K562 (cell line): Measurements from ENCODE around the gene FIZ1. TPM values are rescaled to one million over a fixed set of nuclear protein-coding genes. Genes with fewer than 3 reads are reported as not detected.
A peak's percentile ranks its signal among the peaks of the same experiment; 100 is the strongest.

Experiments
- ARHGAP35 ChIP-seq: fragments of 450-650 bp; IDR thresholded peaks from 2 replicates; pipeline ENCODE4 v1.6.1; 2018; ENCODE audit not compliant: partially characterized antibody
- ARID1B ChIP-seq: fragments of 450-650 bp; IDR thresholded peaks from 2 replicates; pipeline ENCODE4 v1.6.1; 2016; ENCODE audit warnings: antibody characterized with exemption, mild to moderate bottlenecking, inconsistent platforms
- MTA3 ChIP-seq: fragments of 450-650 bp; formaldehyde crosslinking; IDR thresholded peaks from 2 replicates; pipeline ENCODE4 v1.6.1; 2017; ENCODE audit warnings: mild to moderate bottlenecking, borderline replicate concordance
- NUFIP1 ChIP-seq: fragments of 450-650 bp; IDR thresholded peaks from 2 replicates; pipeline ENCODE4 v1.6.1; 2018; ENCODE audit not compliant: partially characterized antibody
- RFX7 ChIP-seq: fragments of 250-450 bp; sonication (Bioruptor Pico); IDR thresholded peaks from 2 replicates; pipeline ENCODE4 v1.5.1; 2021; ENCODE audit warnings: mild to moderate bottlenecking
- SAFB2 ChIP-seq: fragments of 200-400 bp; formaldehyde crosslinking; IDR thresholded peaks from 2 replicates; pipeline ENCODE4 v1.6.1; 2018; ENCODE audit warnings: borderline replicate concordance, low read length, low read depth, moderate library complexity; ENCODE audit not compliant: severe bottlenecking
- polyA plus RNA-seq, 8 experiments: library from polyadenylated mRNA; depleted of rRNA in 4 of 8; stranded (reverse) in 5 of 8; unstranded in 3 of 8; fragments of >200 nt; fragmentation: Nextera tagmentation in 2 of 8; fragmentation: Illumina TruSeq in 1 of 8; extraction: Ambion mirVana in 2 of 8; extraction: Trizol in 1 of 8; gene quantifications; 2 replicates each; pipeline versions ENCODE4 v1.2.1 to v1.2.3, GENCODE V29; 2011 to 2014; ENCODE audit warnings: inconsistent platforms in 1 of 8, missing spikeins in 1 of 8
- total RNA-seq, 7 experiments: library from RNA; depleted of rRNA in 6 of 7; stranded (reverse); fragments of >200 nt in 6 of 7; fragmentation: Illumina TruSeq in 2 of 7; extraction: Trizol in 2 of 7; gene quantifications; 2 replicates each; pipeline versions ENCODE4 v1.2.1 to v1.2.3, GENCODE V29; 2011 to 2021; ENCODE audit warnings: low replicate concordance in 1 of 7
- TF ChIP-seq, protein P1 (sequence below): fragments of 450-650 bp; IDR thresholded peaks from 2 replicates; pipeline ENCODE4 v1.6.1; 2017; ENCODE audit warnings: antibody characterized with exemption, mild to moderate bottlenecking
- TF ChIP-seq, protein P2 (sequence below): fragments of 250-450 bp; sonication (Bioruptor Pico); IDR thresholded peaks from 2 replicates; pipeline ENCODE4 v1.8.0; 2021; ENCODE audit warnings: moderate library complexity, mild to moderate bottlenecking, inconsistent platforms
- TF ChIP-seq, protein P3 (sequence below): fragments of 450-650 bp; IDR thresholded peaks from 2 replicates; pipeline ENCODE4 v1.7.1; 2018; ENCODE audit warnings: mild to moderate bottlenecking, low read depth; ENCODE audit not compliant: partially characterized antibody
- TF ChIP-seq, protein P4 (sequence below): fragments of 250-450 bp; sonication (Bioruptor Pico); IDR thresholded peaks from 2 replicates; pipeline ENCODE4 v1.8.0; 2021; ENCODE audit warnings: mild to moderate bottlenecking, moderate library complexity
- TF ChIP-seq, protein P5 (sequence below): fragments of 250-450 bp; sonication (Bioruptor Pico); IDR thresholded peaks from 2 replicates; pipeline ENCODE4 v1.5.0; 2021
- TF ChIP-seq, protein P6 (sequence below): fragments of 150-350 bp; conservative IDR thresholded peaks from 2 replicates; pipeline ENCODE4 v1.6.1; 2014; ENCODE audit warnings: low read length

The FIZ1 gene
- total and polyA plus RNA-seq, 9 of the 15 experiments (the other 6 are each of a cell fraction or from before 2014, with no cell fraction given), result 0.79 to 17.5 (median 5.5) TPM

DNA sequence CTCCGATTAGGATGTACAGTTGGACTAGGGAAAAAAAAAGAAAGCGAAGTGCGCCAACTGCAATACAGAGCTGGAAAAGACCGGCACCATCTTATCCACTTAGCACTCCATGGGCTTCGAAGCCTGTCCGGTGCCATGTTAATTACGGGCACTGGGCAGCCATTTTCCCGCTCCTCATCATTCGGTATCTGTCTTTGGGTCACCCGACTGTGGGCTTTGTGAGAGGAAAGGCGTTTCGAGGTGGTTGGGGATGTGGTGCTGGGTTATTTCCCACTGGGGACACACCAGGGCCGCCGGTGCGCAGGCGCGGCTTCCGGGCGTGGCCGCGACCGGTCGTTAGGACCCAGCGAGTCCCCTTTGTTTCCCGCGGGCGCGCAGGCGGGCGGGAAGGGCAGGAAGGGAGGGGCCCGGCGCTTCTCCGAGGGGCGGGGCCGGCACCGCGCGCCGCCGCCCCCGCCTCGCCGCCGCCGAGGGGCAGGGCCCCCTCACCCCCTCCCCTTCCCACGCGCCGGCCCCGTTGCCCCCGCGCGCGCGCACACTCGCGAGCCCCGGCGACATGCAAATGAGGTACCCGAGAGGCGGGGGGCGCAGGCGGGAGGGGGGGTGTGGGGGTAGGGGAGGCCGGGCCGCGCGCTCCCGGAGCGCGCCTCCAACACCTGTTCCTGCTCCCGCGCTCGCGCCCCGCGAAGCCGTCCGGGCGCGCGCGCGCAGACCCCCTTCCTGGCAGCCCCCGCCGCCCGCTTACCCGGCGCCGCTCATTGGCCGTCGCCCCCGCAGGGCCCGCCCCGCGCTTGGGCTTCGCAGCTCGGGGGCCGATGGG, 735 bp upstream of the FIZ1 start, which contains the start of gene ZNF524 (continued):
- TF ChIP-seq, protein P1, sequence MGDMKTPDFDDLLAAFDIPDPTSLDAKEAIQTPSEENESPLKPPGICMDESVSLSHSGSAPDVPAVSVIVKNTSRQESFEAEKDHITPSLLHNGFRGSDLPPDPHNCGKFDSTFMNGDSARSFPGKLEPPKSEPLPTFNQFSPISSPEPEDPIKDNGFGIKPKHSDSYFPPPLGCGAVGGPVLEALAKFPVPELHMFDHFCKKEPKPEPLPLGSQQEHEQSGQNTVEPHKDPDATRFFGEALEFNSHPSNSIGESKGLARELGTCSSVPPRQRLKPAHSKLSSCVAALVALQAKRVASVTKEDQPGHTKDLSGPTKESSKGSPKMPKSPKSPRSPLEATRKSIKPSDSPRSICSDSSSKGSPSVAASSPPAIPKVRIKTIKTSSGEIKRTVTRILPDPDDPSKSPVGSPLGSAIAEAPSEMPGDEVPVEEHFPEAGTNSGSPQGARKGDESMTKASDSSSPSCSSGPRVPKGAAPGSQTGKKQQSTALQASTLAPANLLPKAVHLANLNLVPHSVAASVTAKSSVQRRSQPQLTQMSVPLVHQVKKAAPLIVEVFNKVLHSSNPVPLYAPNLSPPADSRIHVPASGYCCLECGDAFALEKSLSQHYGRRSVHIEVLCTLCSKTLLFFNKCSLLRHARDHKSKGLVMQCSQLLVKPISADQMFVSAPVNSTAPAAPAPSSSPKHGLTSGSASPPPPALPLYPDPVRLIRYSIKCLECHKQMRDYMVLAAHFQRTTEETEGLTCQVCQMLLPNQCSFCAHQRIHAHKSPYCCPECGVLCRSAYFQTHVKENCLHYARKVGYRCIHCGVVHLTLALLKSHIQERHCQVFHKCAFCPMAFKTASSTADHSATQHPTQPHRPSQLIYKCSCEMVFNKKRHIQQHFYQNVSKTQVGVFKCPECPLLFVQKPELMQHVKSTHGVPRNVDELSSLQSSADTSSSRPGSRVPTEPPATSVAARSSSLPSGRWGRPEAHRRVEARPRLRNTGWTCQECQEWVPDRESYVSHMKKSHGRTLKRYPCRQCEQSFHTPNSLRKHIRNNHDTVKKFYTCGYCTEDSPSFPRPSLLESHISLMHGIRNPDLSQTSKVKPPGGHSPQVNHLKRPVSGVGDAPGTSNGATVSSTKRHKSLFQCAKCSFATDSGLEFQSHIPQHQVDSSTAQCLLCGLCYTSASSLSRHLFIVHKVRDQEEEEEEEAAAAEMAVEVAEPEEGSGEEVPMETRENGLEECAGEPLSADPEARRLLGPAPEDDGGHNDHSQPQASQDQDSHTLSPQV, result no peak
- TF ChIP-seq SAFB2 (no peak), NUFIP1 (no peak), ARID1B (peak; percentile 20; the same call in 1 of the 2 replicates), MTA3 (peak; percentile 54; the same call in 1 of the 2 replicates), RFX7 (CRISPR knock-in tag) (no peak), ARHGAP35 (no peak)
- TF ChIP-seq, protein P2, sequence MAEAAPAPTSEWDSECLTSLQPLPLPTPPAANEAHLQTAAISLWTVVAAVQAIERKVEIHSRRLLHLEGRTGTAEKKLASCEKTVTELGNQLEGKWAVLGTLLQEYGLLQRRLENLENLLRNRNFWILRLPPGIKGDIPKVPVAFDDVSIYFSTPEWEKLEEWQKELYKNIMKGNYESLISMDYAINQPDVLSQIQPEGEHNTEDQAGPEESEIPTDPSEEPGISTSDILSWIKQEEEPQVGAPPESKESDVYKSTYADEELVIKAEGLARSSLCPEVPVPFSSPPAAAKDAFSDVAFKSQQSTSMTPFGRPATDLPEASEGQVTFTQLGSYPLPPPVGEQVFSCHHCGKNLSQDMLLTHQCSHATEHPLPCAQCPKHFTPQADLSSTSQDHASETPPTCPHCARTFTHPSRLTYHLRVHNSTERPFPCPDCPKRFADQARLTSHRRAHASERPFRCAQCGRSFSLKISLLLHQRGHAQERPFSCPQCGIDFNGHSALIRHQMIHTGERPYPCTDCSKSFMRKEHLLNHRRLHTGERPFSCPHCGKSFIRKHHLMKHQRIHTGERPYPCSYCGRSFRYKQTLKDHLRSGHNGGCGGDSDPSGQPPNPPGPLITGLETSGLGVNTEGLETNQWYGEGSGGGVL (CRISPR knock-in tag), result no peak
- TF ChIP-seq, protein P3, sequence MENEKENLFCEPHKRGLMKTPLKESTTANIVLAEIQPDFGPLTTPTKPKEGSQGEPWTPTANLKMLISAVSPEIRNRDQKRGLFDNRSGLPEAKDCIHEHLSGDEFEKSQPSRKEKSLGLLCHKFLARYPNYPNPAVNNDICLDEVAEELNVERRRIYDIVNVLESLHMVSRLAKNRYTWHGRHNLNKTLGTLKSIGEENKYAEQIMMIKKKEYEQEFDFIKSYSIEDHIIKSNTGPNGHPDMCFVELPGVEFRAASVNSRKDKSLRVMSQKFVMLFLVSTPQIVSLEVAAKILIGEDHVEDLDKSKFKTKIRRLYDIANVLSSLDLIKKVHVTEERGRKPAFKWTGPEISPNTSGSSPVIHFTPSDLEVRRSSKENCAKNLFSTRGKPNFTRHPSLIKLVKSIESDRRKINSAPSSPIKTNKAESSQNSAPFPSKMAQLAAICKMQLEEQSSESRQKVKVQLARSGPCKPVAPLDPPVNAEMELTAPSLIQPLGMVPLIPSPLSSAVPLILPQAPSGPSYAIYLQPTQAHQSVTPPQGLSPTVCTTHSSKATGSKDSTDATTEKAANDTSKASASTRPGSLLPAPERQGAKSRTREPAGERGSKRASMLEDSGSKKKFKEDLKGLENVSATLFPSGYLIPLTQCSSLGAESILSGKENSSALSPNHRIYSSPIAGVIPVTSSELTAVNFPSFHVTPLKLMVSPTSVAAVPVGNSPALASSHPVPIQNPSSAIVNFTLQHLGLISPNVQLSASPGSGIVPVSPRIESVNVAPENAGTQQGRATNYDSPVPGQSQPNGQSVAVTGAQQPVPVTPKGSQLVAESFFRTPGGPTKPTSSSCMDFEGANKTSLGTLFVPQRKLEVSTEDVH, result peak; percentile 98
- TF ChIP-seq, protein P4, sequence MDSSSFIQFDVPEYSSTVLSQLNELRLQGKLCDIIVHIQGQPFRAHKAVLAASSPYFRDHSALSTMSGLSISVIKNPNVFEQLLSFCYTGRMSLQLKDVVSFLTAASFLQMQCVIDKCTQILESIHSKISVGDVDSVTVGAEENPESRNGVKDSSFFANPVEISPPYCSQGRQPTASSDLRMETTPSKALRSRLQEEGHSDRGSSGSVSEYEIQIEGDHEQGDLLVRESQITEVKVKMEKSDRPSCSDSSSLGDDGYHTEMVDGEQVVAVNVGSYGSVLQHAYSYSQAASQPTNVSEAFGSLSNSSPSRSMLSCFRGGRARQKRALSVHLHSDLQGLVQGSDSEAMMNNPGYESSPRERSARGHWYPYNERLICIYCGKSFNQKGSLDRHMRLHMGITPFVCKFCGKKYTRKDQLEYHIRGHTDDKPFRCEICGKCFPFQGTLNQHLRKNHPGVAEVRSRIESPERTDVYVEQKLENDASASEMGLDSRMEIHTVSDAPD (CRISPR knock-in tag), result no peak
- TF ChIP-seq, protein P5, sequence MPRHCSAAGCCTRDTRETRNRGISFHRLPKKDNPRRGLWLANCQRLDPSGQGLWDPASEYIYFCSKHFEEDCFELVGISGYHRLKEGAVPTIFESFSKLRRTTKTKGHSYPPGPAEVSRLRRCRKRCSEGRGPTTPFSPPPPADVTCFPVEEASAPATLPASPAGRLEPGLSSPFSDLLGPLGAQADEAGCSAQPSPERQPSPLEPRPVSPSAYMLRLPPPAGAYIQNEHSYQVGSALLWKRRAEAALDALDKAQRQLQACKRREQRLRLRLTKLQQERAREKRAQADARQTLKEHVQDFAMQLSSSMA (CRISPR knock-in tag), result no peak
- TF ChIP-seq, protein P6, sequence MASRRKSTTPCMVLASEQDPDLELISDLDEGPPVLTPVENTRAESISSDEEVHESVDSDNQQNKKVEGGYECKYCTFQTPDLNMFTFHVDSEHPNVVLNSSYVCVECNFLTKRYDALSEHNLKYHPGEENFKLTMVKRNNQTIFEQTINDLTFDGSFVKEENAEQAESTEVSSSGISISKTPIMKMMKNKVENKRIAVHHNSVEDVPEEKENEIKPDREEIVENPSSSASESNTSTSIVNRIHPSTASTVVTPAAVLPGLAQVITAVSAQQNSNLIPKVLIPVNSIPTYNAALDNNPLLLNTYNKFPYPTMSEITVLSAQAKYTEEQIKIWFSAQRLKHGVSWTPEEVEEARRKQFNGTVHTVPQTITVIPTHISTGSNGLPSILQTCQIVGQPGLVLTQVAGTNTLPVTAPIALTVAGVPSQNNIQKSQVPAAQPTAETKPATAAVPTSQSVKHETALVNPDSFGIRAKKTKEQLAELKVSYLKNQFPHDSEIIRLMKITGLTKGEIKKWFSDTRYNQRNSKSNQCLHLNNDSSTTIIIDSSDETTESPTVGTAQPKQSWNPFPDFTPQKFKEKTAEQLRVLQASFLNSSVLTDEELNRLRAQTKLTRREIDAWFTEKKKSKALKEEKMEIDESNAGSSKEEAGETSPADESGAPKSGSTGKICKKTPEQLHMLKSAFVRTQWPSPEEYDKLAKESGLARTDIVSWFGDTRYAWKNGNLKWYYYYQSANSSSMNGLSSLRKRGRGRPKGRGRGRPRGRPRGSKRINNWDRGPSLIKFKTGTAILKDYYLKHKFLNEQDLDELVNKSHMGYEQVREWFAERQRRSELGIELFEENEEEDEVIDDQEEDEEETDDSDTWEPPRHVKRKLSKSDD, result no peak
